NB4 (cell line): ENCODE results near the gene ZNF490.
A peak's percentile ranks its signal among the peaks of the same experiment; 100 is the strongest.

Experiments
- MYC ChIP-seq: IDR thresholded peaks from 2 replicates; pipeline ENCODE4 v1.6.1; 2011; ENCODE audit warnings: low read depth, low read length
- POLR2A ChIP-seq: IDR thresholded peaks from 2 replicates; pipeline ENCODE4 v1.6.1; 2011; ENCODE audit warnings: mild to moderate bottlenecking; ENCODE audit not compliant: insufficient read length; ENCODE audit errors: extremely low read depth
- TF ChIP-seq, protein P1 (sequence below): IDR thresholded peaks from one replicate; pipeline ENCODE4 v1.5.1; 2012; ENCODE audit warnings: low read depth, low read length

DNA sequence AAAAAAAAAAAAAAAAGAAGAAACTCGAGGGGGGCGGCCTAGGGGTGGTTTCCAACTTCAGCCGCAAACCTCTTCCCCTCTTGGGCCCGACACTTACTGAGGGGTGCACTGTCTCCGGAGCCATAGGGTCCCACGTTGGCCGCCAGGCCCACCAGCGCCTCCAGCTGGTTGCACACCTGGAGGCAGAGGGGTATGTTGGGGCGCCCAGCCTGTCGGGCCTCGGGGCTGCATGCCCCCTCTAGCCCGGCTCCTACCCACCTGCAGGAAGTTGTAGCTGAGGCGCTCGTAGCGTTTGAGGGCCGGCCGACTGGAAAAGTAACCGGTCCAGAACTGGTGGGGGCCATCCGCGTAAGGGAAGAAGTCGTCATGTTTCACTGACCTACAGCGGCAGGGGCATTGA lies 47.4 kb upstream of the ZNF490 start:
- TF ChIP-seq, protein P1, sequence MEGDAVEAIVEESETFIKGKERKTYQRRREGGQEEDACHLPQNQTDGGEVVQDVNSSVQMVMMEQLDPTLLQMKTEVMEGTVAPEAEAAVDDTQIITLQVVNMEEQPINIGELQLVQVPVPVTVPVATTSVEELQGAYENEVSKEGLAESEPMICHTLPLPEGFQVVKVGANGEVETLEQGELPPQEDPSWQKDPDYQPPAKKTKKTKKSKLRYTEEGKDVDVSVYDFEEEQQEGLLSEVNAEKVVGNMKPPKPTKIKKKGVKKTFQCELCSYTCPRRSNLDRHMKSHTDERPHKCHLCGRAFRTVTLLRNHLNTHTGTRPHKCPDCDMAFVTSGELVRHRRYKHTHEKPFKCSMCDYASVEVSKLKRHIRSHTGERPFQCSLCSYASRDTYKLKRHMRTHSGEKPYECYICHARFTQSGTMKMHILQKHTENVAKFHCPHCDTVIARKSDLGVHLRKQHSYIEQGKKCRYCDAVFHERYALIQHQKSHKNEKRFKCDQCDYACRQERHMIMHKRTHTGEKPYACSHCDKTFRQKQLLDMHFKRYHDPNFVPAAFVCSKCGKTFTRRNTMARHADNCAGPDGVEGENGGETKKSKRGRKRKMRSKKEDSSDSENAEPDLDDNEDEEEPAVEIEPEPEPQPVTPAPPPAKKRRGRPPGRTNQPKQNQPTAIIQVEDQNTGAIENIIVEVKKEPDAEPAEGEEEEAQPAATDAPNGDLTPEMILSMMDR: peak; percentile 17
- no peak for TF ChIP-seq MYC
- no peak for TF ChIP-seq POLR2A
